IPS-11a (cell line): Measurements from ENCODE around the gene KRTAP5-5.
"Not testable (repeated sequence)": the region's sequence is repeated elsewhere in the genome, so short reads cannot be mapped to it uniquely, and the experiment has no call there.

Source experiments
- H3K4me3 ChIP-seq: one replicate; pipeline ENCODE4 v1.5.1; 2013; ENCODE audit warnings: low read depth, low read length, control low read depth

The KRTAP5-5 gene

DNA sequence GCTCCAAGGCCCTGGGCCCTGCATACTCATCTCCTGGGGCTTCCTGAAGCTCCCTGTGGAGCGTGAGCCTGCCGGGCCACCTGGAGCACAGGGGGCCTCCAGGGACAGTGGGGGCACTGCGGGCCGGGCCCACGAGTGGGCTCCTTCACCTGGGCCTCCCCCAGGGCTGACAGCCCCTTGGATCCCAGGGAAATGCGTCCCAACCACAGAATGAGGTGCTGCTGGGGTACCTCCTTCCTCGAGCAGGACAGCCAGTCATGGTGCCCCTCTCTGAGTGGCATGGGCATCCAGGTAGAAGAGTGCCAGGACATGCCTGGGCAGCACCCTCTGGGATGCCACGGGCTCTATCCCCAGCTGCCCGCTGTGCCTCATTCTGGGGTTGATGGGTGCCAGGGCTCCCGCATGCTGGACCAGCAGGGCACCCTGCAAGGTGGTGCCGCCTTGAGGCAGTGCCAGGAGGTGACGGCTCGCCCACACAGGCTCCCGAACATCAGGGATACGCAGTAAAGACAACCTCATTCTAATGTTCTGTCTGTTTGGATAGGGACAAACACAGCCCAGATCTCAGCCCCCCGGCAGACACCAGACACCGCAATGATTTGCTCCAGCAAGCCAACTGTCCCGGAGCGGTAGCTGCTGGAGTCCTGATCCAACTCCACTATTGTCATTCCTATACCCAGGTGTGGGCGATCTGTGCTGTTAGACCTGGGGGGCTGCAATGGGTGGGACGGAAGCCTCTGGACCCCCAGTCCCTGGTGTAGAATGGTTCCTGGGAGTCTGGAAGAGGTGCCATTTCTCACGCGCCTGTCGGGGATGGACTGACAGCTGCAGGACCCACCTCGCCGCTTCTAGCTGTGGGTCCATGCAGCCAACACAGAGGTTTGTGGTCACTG, 25.8 kb downstream of the KRTAP5-5 start:
- H3K4me3 ChIP-seq = no peak overlapping the region

DNA sequence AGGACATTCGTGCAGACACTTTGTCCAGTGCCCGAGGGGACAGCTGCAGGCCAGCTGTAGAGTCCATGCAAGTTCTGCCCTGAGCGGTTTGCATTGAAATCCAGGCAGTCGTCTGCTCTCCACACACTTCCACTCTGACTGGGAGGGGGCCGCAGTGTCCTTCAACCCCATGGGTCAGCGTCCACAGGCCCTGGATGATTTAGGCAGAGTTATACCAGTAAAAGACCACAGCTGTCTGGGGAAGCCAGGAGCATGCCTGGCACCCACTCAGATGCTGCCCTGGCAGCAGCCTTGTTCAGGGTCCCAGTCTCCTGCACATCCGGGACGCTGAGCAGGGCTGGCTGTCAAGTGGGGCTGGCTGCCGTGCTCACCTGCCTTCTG, 26.5 kb downstream of the KRTAP5-5 start:
- H3K4me3 ChIP-seq = no peak overlapping the region

- no peak overlapping the region for H3K4me3 ChIP-seq
Measured at GRCh38 chr11:1656670-1657069, 27.1 kb downstream of the KRTAP5-5 start.

DNA sequence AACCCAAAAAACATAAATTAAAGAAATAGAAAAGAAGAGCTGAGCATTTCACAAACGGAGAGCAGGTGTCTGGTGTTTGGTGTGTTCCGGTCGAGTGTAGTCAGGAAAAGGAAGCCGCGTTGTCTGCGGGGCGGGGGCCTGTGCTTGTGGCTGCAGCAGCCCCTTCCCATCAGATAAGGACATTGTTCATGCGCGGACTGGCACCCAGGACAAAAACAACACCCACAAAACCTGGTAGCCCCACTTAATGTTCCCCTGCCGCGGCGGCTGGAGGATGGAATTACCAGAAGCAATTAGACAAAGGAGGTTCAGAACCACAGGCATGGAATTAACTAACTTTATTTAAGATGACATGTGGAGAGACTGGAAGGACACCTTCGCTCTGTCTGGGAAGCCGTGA, 29.9 kb downstream of the KRTAP5-5 start:
- no peak overlapping the region for H3K4me3 ChIP-seq

GRCh38 chr11:1660111-1660867, 30.7 kb downstream of the KRTAP5-5 start:
- no peak overlapping the region for H3K4me3 ChIP-seq

GRCh38 chr11:1661454-1662269, 32.1 kb downstream of the KRTAP5-5 start:
- H3K4me3 ChIP-seq = not testable (repeated sequence)

- H3K4me3 ChIP-seq = not testable (repeated sequence)
Measured at GRCh38 chr11:1662699-1663283, 33.2 kb downstream of the KRTAP5-5 start.

DNA sequence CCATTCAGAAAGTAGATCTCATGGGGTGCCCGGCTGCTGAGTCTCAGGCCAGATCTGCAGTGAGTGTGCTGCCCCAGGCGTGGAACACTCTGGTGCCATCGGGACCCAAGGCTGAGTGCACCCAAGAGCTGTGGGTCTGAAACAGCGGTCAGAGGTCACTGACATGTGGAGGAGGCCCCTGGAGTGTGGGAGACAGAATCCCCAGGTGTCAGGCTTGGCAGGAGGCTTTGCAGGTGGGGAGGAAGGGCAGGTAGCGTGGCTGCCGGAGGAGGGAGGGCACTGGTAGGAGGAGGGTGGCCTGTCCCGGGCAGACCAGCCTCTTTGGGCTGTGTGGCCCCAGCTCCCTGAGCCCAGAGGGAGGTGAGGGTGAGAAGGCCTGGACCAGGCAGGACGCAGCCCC, 35.7 kb downstream of the KRTAP5-5 start:
- no peak overlapping the region for H3K4me3 ChIP-seq

GRCh38 chr11:1667121-1667850, 37.7 kb downstream of the KRTAP5-5 start:
- no peak overlapping the region for H3K4me3 ChIP-seq

DNA sequence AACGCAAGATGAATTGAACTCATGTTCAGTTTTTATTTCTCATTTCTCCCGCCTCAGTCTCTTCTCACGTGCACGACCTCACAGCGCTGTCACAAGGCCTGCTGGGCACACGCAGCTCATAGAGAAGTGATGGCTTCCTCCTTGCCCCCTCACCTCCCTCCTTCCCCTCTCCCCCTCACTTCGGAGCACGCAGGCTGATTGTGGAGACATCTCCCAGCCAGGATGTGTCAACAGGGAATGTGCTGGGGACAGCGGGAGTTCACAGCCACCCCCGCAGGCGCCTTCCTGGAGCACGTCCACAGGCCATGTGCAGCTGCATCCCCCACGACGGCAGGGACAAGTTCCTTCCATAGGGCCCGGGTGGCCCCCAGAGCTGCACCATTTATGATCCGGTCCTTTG, 38.3 kb downstream of the KRTAP5-5 start:
- no peak overlapping the region for H3K4me3 ChIP-seq

DNA sequence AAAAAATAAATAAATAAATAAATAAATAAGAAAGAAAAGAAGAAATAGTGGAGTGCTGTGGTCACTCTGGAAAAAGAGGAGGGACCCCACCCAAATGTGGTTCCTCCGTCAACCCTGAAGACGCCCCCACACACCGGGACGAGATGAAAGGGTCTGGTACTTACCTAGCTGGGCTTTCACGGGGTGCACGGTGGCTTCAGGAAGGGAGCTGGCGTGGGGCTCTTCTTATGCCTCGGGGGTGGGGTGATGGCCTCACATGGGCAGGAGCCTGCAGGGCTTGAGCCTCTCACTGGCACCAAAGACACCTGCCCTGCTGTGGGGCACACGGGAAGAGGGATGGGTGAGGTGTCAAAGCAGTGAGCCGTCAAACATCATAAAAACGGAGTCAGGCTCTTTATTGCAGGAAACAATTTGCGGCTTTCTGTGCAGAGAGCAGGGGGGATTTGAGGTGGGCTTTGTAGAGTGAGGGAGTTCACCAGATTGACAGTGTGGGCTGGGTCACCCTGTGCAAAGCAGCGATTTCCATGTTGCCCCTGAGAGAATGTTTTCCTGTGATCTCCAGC, 39.4 kb downstream of the KRTAP5-5 start:
- no peak overlapping the region for H3K4me3 ChIP-seq

DNA sequence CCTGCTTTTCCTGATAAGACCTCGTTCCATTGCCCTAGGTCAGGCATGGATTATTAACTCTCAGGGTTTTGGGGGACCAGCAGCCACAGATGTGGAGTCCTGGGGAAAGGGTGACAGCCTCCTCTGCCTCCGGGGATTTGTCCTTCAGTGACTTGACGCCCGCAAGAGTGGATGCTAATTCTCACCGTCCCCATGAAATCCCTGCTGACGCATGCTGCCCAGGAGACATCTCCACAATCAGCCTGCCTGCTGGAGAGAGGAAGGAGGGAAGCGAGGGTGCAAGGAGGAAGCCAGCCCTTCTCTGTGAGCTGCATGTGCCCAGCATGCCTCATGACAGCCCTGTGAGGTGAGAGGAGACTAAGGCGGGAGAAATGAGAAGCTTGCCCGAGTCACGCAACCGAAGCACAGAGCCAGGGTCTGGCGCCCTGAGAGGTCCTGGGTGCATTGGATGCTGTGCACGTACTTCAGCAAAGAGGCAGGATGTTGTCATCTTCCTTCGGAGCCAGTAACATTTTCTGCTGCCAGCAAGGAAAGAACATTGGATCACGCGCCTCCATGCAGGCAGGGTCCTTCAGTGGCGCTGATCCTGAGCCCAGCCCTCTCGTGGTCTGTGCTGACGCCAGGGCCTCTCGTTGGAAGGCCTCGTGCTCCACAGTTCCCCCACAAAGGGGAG, 40.1 kb downstream of the KRTAP5-5 start:
- no peak overlapping the region for H3K4me3 ChIP-seq

DNA sequence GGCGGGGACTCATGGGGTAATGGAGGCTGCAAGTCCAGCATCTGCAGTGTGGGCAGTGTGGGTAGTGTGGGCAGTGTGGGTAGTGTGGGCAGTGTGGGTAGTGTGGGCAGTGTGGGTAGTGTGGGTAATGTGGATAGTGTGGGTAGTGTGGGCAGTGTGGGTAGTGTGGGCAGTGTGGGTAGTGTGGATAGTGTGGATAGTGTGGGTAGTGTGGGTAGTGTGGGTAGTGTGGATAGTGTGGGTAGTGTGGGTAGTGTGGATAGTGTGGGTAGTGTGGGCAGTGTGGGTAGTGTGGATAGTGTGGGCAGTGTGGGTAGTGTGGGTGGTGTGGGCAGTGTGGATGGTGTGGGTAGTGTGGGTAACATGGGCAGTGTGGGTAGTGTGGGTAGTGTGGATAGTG, 40.9 kb downstream of the KRTAP5-5 start:
- not testable (repeated sequence) for H3K4me3 ChIP-seq

DNA sequence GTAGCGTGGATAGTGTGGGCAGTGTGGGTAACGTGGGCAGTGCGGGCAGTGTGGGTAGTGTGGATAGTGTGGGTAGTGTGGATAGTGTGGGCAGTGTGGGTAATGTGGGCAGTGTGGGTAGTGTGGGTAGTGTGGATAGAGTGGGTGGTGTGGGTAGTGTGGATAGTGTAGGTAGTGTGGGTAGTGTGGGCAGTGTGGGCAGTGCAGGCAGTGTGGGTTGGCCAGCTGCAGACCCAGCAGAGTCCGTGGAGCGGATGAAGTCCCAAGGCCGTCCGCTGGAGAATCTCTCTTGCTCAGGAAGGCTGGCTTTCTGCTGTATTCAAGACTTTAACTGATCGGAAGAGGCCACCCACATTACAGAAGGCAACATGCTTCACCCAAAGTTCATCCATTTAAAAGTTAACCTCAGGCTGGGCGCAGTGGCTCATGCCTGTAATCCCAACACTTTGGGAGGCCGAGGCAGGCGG, 41.4 kb downstream of the KRTAP5-5 start:
- no peak overlapping the region for H3K4me3 ChIP-seq

DNA sequence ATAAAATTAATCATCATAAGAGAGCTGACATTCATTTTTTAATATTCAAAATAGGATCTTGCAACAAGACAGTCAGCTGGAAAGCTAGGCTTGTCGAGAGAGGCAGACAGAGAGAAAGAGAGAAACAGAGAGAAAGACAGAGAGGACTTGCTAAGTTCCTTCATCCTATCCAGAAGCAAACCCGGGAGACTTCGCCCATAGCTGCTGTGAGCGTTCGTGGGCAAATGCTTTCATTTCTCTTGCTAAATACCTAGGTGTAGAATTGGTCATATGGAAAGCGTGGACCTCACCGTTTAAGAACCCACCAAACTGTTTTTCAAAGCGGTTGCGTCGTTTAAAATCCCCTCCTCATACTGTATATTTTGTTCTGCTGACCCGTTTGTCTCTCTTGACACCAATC, 42.1 kb downstream of the KRTAP5-5 start:
- no peak overlapping the region for H3K4me3 ChIP-seq

GRCh38 chr11:1672613-1673350, 43.2 kb downstream of the KRTAP5-5 start:
- H3K4me3 ChIP-seq = no peak overlapping the region

DNA sequence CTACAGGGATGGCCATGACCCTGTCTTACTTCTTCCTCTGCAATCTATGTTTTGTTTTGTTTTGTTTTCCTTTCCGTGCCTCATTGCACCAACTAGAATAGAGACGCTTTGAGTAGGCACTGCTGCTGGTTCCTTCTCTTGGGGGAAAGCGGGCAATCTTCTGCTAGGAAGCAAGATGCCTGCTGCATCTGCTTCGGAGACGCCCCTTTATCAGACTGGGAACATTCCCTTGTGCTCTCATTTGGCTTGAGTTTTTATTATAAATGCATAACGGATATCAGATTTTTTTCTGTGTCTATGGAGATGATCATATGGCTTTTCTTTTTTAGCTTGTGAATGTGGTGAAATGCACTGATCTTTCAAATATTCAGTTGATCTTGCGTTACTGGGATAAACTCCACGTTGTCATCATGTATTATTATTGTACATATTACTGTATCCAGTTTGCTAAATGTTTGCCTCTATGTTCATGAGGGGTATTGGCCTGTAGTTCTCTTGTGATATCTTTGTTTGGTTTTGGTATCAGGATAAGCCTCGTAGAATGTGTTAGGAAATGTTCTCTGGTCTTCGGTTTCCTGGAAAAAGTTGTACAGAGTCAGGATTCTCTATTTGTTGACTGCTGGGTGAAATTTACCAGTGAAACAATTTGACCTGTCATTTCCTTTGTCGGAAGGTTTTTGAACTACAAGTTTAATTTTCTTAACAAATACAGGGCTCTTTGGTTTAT, 44.0 kb downstream of the KRTAP5-5 start:
- H3K4me3 ChIP-seq = no peak overlapping the region
